GM23338 (cell line): Measurements from ENCODE around the gene GNAO1.

Source experiments
- CREB1 ChIP-seq: fragments of 250-450 bp; sonication (Bioruptor Pico); IDR thresholded peaks from 2 replicates; pipeline ENCODE4 v1.5.0; 2020; ENCODE audit warnings: low read depth, mild to moderate bottlenecking, moderate library complexity
- EZH2 ChIP-seq: fragments of 200-600 bp; sonication (generic); IDR thresholded peaks from one replicate; pipeline ENCODE4 v1.8.0; 2017; ENCODE audit warnings: antibody characterized with exemption, mild to moderate bottlenecking, low read depth; ENCODE audit not compliant: unreplicated experiment
- EZH2phosphoT487 ChIP-seq: fragments of 200-600 bp; sonication (generic); IDR thresholded peaks from one replicate; pipeline ENCODE4 v1.8.1; 2018; ENCODE audit warnings: antibody characterized with exemption; ENCODE audit not compliant: unreplicated experiment
- JUNB ChIP-seq: IDR thresholded peaks from one replicate; pipeline ENCODE4 v1.6.1; 2016; ENCODE audit warnings: antibody characterized with exemption; ENCODE audit not compliant: unreplicated experiment
- NANOG ChIP-seq: IDR thresholded peaks from 2 replicates; pipeline ENCODE4 v1.6.1; 2016; ENCODE audit warnings: antibody characterized with exemption, borderline replicate concordance
- POLR2AphosphoS5 ChIP-seq: IDR thresholded peaks from 2 replicates; pipeline ENCODE4 v1.6.1; 2016; ENCODE audit warnings: antibody characterized with exemption, low read depth
- TF ChIP-seq, protein P1 (sequence below), 2 experiments: fragments of 200-600 bp in 1 of 2; sonication (generic) in 1 of 2; conservative IDR thresholded peaks; 2 replicates each; pipeline versions ENCODE4 v1.5.1 to v1.6.1; 2016 to 2017; ENCODE audit warnings: antibody characterized with exemption in 2 of 2, low read depth in 2 of 2, mild to moderate bottlenecking in 2 of 2, moderate library complexity in 1 of 2
- TF ChIP-seq, protein P2 (sequence below): IDR thresholded peaks from one replicate; pipeline ENCODE4 v1.6.1; 2018; ENCODE audit warnings: antibody characterized with exemption; ENCODE audit not compliant: unreplicated experiment

DNA sequence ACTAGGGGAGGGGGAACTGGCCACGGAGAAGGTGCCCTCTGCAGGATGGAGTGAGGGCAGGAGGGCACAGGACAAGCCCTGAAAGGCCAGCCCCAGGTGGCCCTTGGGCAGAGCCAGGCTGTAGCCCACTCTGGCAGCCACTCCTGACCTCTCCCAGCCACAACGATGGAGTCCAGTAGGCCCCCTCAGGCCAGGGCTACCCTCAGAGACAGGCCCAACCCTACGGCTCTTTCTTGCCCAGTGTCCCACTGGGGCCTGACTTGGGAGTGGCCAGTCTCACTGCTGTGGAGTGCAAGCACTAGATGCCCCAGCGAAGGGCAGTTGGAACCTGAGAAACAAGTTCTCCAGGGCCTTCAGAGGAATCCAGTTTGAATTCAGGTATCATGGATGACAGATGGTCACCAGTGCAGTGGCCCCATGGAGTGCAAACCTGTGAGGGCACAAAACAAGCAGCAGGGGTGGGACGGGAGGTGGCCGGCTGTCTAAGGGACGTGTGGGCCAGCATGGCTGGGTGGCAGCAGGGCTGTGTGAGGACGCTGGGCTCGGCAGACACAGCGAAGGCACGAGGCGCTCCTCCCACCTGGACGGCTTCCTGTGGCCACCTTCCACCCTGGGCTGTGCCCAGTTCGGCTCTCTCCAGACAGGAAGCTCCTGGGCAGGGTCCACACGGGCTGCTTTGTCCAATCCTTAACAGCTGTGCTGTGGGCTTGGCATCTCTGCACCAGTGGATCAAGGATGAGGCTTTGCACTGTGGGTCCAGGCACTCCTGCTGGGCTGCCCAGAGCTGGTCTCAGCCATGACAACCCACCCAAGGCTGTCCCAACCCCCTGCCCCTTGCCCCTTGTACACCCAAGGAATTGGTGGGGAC, 162.0 kb downstream of the GNAO1 start:
- TF ChIP-seq, protein P1, sequence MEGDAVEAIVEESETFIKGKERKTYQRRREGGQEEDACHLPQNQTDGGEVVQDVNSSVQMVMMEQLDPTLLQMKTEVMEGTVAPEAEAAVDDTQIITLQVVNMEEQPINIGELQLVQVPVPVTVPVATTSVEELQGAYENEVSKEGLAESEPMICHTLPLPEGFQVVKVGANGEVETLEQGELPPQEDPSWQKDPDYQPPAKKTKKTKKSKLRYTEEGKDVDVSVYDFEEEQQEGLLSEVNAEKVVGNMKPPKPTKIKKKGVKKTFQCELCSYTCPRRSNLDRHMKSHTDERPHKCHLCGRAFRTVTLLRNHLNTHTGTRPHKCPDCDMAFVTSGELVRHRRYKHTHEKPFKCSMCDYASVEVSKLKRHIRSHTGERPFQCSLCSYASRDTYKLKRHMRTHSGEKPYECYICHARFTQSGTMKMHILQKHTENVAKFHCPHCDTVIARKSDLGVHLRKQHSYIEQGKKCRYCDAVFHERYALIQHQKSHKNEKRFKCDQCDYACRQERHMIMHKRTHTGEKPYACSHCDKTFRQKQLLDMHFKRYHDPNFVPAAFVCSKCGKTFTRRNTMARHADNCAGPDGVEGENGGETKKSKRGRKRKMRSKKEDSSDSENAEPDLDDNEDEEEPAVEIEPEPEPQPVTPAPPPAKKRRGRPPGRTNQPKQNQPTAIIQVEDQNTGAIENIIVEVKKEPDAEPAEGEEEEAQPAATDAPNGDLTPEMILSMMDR (conservative IDR thresholded peaks at IDR 0.05; ENCODE audit: low read depth in 2 of 2), result no peak
- TF ChIP-seq EZH2, result no peak
- TF ChIP-seq POLR2AphosphoS5, result no peak
- TF ChIP-seq, protein P2, sequence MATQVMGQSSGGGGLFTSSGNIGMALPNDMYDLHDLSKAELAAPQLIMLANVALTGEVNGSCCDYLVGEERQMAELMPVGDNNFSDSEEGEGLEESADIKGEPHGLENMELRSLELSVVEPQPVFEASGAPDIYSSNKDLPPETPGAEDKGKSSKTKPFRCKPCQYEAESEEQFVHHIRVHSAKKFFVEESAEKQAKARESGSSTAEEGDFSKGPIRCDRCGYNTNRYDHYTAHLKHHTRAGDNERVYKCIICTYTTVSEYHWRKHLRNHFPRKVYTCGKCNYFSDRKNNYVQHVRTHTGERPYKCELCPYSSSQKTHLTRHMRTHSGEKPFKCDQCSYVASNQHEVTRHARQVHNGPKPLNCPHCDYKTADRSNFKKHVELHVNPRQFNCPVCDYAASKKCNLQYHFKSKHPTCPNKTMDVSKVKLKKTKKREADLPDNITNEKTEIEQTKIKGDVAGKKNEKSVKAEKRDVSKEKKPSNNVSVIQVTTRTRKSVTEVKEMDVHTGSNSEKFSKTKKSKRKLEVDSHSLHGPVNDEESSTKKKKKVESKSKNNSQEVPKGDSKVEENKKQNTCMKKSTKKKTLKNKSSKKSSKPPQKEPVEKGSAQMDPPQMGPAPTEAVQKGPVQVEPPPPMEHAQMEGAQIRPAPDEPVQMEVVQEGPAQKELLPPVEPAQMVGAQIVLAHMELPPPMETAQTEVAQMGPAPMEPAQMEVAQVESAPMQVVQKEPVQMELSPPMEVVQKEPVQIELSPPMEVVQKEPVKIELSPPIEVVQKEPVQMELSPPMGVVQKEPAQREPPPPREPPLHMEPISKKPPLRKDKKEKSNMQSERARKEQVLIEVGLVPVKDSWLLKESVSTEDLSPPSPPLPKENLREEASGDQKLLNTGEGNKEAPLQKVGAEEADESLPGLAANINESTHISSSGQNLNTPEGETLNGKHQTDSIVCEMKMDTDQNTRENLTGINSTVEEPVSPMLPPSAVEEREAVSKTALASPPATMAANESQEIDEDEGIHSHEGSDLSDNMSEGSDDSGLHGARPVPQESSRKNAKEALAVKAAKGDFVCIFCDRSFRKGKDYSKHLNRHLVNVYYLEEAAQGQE, result no peak
- TF ChIP-seq JUNB, result no peak
- no peak for TF ChIP-seq CREB1 (CRISPR knock-in tag)
- TF ChIP-seq EZH2phosphoT487, result no peak
- TF ChIP-seq NANOG, result no peak
